ENCODE data around the gene RELT. TPM values are rescaled to one million over a fixed set of nuclear protein-coding genes. Genes with fewer than 3 reads are reported as not detected.

Gene RELT
- total RNA-seq, 6 donors from 2014 or later, result 4.9 to 27.0 (median 19.2) TPM

DNA sequence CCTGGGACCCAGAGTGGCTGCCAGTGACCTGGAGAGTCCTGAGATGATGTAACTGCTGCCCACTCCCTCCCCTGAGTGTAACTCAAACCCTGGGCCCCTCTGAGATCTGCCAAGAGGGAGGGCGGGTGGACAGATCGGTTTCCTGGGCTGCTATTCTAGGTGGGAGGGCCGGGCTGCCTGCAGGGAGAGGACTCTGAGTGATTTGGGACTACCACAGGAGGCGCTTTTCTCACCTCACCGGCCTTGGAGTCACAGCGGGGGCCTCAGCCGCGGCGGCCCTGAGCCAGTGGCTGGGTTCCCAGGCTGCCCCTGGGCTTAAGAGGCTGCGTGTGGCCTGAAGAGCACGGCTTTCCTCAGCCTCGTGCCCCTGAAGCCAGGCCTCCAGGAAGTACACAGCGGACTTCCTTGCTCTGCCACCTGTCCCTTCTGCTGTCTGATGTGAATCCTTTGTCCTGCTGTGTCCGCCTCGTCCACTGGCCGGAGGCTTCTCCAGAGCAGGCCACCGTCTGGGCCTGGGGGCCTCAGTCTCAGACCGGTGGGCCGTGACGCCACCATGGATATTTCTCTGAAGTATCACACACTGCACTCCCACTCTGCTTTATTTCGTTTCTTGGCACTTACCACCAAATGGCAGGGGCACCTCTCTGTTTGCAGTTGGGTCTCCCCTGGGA, 11.5 kb downstream of the RELT start:
- ATAC-seq (ENCODE audit: low FRiP score in 2 of 2) (no peak), DNase-seq (peak in 1 of 2 donors; percentile 67)
- peaks cover 0 to 7% (median 6%) of the 10 kb centered on the region in 4 donors for H3K36me3 ChIP-seq
- H3K4me3 ChIP-seq, result no peak overlapping the region
- H3K9me3 ChIP-seq, result no peaks in the 10 kb centered on the region
- TF ChIP-seq POLR2AphosphoS5 (IDR thresholded peaks at IDR 0.05) (no peak), POLR2A (IDR thresholded peaks at IDR 0.05) (no peak), EP300 (IDR thresholded peaks at IDR 0.05) (no peak)
- TF ChIP-seq, protein P1, sequence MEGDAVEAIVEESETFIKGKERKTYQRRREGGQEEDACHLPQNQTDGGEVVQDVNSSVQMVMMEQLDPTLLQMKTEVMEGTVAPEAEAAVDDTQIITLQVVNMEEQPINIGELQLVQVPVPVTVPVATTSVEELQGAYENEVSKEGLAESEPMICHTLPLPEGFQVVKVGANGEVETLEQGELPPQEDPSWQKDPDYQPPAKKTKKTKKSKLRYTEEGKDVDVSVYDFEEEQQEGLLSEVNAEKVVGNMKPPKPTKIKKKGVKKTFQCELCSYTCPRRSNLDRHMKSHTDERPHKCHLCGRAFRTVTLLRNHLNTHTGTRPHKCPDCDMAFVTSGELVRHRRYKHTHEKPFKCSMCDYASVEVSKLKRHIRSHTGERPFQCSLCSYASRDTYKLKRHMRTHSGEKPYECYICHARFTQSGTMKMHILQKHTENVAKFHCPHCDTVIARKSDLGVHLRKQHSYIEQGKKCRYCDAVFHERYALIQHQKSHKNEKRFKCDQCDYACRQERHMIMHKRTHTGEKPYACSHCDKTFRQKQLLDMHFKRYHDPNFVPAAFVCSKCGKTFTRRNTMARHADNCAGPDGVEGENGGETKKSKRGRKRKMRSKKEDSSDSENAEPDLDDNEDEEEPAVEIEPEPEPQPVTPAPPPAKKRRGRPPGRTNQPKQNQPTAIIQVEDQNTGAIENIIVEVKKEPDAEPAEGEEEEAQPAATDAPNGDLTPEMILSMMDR (IDR thresholded peaks at IDR 0.05), result no peak
- peaks cover 26 to 67% (median 56%) of the 10 kb centered on the region in 4 donors for H3K4me1 ChIP-seq
- WGBS, 2 donors, result 53 to 77% methylated on average over 12 to 17 of the region's 21 CpGs
- peak overlapping the region; percentile 73 to 87 (median 86) for H3K27ac ChIP-seq
- no peaks in the 10 kb centered on the region for H3K27me3 ChIP-seq

DNA sequence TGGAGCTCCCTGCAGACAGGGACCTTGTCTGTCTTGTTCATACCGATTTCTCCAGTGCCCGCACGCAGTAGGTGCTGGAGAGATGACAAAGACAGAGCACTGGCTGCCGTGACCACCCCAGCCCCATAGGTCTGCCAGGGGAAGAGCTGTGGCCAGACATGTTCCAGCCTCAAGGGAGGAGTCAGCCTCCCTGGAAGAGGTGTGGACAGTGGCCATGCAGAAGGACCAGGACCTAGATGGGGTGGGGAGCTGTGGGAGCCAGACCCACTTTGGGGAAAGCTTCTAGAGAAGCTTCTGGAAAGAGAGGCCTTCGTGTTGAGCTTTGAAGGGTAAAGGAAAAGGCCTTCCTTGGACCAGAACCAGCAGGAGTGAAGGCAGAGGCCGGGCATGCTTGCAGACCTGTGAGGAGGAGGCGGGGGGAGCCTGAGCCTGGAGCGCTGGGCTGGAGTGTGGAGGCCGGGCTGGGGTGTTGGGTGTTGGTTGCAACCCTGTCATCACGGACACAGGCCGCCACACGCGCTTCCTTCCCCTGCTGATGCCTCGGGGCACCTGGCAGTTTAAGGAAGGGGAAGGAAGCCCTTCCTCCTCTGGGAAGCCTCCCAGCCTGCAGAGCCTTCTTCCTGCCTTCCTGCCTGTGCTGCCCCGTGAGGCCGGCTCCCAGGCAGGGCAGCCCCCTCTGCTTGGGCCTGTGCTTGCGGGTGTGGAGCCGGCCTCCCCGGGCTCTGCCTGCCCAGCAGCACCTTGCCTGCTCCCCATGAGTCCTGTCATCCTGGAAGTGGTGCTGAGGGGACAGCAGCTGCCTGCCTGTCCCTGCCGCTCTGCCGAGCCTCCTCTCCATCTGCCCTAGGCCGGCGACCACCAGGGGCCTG, 12.3 kb downstream of the RELT start:
- DNase-seq, result peak; percentile 81 to 82
- peak in 1 of 2 donors; percentile 18 for ATAC-seq (ENCODE audit: low FRiP score in 2 of 2)
- H3K27me3 ChIP-seq, result no peaks in the 10 kb centered on the region
- peaks cover 20 to 59% (median 48%) of the 10 kb centered on the region in 4 donors for H3K4me1 ChIP-seq
- H3K27ac ChIP-seq, result peak overlapping the region; percentile 73 to 87 (median 86)
- TF ChIP-seq POLR2A (IDR thresholded peaks at IDR 0.05) (no peak), POLR2AphosphoS5 (IDR thresholded peaks at IDR 0.05) (no peak), EP300 (IDR thresholded peaks at IDR 0.05) (no peak)
- TF ChIP-seq, protein P1 (IDR thresholded peaks at IDR 0.05), result no peak
- H3K9me3 ChIP-seq, result no peaks in the 10 kb centered on the region
- 59 to 64% methylated on average over 8 to 20 of the region's 23 CpGs for WGBS, 2 donors
- peaks cover 0 to 7% (median 6%) of the 10 kb centered on the region in 4 donors for H3K36me3 ChIP-seq
- no peak overlapping the region for H3K4me3 ChIP-seq

DNA sequence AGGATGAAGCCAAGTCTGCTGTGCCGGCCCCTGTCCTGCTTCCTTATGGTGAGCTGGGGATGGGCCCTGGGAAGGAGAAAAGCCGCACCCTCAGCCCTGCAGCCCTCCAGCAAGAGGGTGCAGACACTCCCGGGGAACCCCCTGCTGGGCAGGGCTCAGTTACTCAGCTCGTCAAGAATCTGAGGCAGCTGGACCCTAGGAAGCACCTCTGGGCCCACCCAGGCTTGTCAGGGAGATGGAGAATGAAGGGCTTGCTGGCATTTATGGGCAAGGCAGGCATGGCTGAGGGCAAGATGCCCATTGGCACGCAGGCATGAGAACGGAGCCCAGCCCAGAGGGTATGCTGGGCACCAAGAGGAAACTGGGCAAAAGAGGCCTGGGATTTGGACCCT, 12.9 kb downstream of the RELT start:
- Histone ChIP-seq H3K27ac (peak overlapping the region in 2 of 4 donors; percentile 86 to 87), H3K36me3 (peaks cover 0 to 8% (median 6%) of the 10 kb centered on the region in 4 donors), H3K9me3 (no peaks in the 10 kb centered on the region), H3K27me3 (no peaks in the 10 kb centered on the region), H3K4me1 (peaks cover 15 to 53% (median 42%) of the 10 kb centered on the region in 4 donors), H3K4me3 (no peak overlapping the region)
- WGBS, 2 donors, result 87 to 90% methylated on average over 5 of the region's 6 CpGs
- DNase-seq, result no peak
- no peak for TF ChIP-seq EP300 (IDR thresholded peaks at IDR 0.05)
- TF ChIP-seq, protein P1 (IDR thresholded peaks at IDR 0.05), result no peak
- no peak for TF ChIP-seq POLR2AphosphoS5 (IDR thresholded peaks at IDR 0.05)
- no peak for TF ChIP-seq POLR2A (IDR thresholded peaks at IDR 0.05)
- ATAC-seq (ENCODE audit: low FRiP score in 2 of 2), result no peak

DNA sequence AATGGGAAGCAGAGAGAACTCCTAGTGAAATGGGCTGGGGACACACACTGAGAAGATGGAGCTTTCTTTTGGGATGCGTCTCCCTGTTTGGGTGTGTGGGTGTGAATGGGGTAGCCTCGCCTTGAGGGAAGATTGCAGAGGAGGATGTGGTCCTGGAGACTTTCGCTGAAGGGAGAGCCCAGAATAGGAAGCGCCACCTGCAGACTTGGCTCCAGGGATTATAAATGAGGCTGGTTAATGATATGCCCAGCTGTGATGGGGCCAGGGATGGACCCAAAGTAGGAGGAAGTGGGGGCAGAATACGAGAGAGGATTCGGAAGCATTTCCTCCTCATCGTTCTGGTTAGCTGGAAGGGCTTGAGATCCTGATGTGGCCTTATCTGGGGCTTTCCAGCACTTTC, 13.7 kb downstream of the RELT start:
- Histone ChIP-seq H3K4me3 (no peak overlapping the region), H3K27ac (no peak overlapping the region), H3K9me3 (no peaks in the 10 kb centered on the region), H3K36me3 (peaks cover 0 to 11% (median 9%) of the 10 kb centered on the region in 4 donors), H3K27me3 (no peaks in the 10 kb centered on the region), H3K4me1 (peaks cover 9 to 45% (median 34%) of the 10 kb centered on the region in 4 donors)
- DNase-seq (no peak), ATAC-seq (ENCODE audit: low FRiP score in 2 of 2) (no peak)
- TF ChIP-seq, protein P1 (IDR thresholded peaks at IDR 0.05), result no peak
- TF ChIP-seq POLR2A (IDR thresholded peaks at IDR 0.05) (no peak), EP300 (IDR thresholded peaks at IDR 0.05) (no peak), POLR2AphosphoS5 (IDR thresholded peaks at IDR 0.05) (no peak)
- 77 to 88% methylated on average over 7 of the region's 7 CpGs for WGBS, 2 donors

All from upper lobe of left lung (tissue), 6 donors.